H9 (cell line): Measurements from ENCODE around the gene TOMM40L. TPM values are rescaled to one million over a fixed set of nuclear protein-coding genes. Genes with fewer than 3 reads are reported as not detected.

Experiments
- DNase-seq: peaks from one replicate; pipeline ENCODE4 v3.0.0-alpha.2; 2017
- H2AFZ ChIP-seq: one replicate; pipeline ENCODE4 v1.6.1; 2013; ENCODE audit warnings: mild to moderate bottlenecking, low read length, control low read depth, moderate library complexity
- H2AK5ac ChIP-seq: 2 replicates; pipeline ENCODE4 v1.6.1; 2013; ENCODE audit warnings: low read length, control low read depth, mixed read lengths; ENCODE audit not compliant: insufficient read length
- H2BK120ac ChIP-seq: one replicate; pipeline ENCODE4 v1.6.1; 2013; ENCODE audit warnings: low read depth, mild to moderate bottlenecking, low read length, control low read depth, inconsistent platforms; ENCODE audit not compliant: poor library complexity, severe bottlenecking
- H2BK12ac ChIP-seq: 2 replicates; pipeline ENCODE4 v1.6.1; 2013; ENCODE audit warnings: low read length, control low read depth, mixed read lengths, low read depth; ENCODE audit not compliant: insufficient read length
- H2BK15ac ChIP-seq: 2 replicates; pipeline ENCODE4 v1.6.1; 2013; ENCODE audit warnings: low read depth, low read length, control low read depth
- H2BK20ac ChIP-seq: one replicate; pipeline ENCODE4 v1.6.1; 2013; ENCODE audit warnings: low read depth, mild to moderate bottlenecking, low read length, control low read depth, inconsistent platforms; ENCODE audit not compliant: poor library complexity, severe bottlenecking
- H2BK5ac ChIP-seq: 2 replicates; pipeline ENCODE4 v1.6.1; 2013; ENCODE audit warnings: low read length, control low read depth, mixed read lengths; ENCODE audit not compliant: insufficient read length
- H3K14ac ChIP-seq: 2 replicates; pipeline ENCODE4 v1.6.1; 2013; ENCODE audit warnings: low read length, control low read depth; ENCODE audit not compliant: insufficient read depth
- H3K18ac ChIP-seq: 2 replicates; pipeline ENCODE4 v1.6.1; 2013; ENCODE audit warnings: low read depth, mild to moderate bottlenecking, mixed read lengths, low read length, control low read depth; ENCODE audit not compliant: insufficient read length
- H3K23ac ChIP-seq: 2 replicates; pipeline ENCODE4 v1.6.1; 2013; ENCODE audit warnings: low read length, control low read depth, mixed read lengths, low read depth; ENCODE audit not compliant: insufficient read length
- H3K23me2 ChIP-seq: 2 replicates; pipeline ENCODE4 v1.6.1; 2013; ENCODE audit warnings: low read depth, mild to moderate bottlenecking, mixed read lengths, low read length, control low read depth; ENCODE audit not compliant: insufficient read length, poor library complexity, severe bottlenecking
- H3K27ac ChIP-seq: 2 replicates; pipeline ENCODE4 v1.5.1; 2013; ENCODE audit warnings: low read length, control low read depth, mixed read lengths, low read depth; ENCODE audit not compliant: insufficient read length
- H3K27me3 ChIP-seq: 2 replicates; pipeline ENCODE4 v1.6.1; 2013; ENCODE audit warnings: low read length, control low read depth, inconsistent platforms; ENCODE audit not compliant: insufficient read depth
- H3K4ac ChIP-seq: 2 replicates; pipeline ENCODE4 v1.6.1; 2013; ENCODE audit warnings: low read depth, mild to moderate bottlenecking, control low read depth, inconsistent platforms, low read length, moderate library complexity
- H3K4me1 ChIP-seq: 2 replicates; pipeline ENCODE4 v1.6.1; 2013; ENCODE audit warnings: low read length, control low read depth, inconsistent platforms; ENCODE audit not compliant: insufficient read depth
- H3K4me2 ChIP-seq: 2 replicates; pipeline ENCODE4 v1.6.1; 2013; ENCODE audit warnings: low read length, control low read depth, mixed read lengths; ENCODE audit not compliant: insufficient read length, insufficient read depth
- H3K56ac ChIP-seq: 2 replicates; pipeline ENCODE4 v1.6.1; 2013; ENCODE audit warnings: low read depth, mild to moderate bottlenecking, mixed read lengths, low read length, control low read depth; ENCODE audit not compliant: insufficient read length
- H3K79me1 ChIP-seq: 2 replicates; pipeline ENCODE4 v1.6.1; 2013; ENCODE audit warnings: low read depth, mild to moderate bottlenecking, moderate library complexity, low read length, control low read depth, inconsistent platforms; ENCODE audit not compliant: insufficient read depth, poor library complexity, severe bottlenecking
- H3K79me2 ChIP-seq: 2 replicates; pipeline ENCODE4 v1.6.1; 2013; ENCODE audit warnings: low read length, control low read depth, inconsistent platforms; ENCODE audit not compliant: insufficient read depth
- H3K9ac ChIP-seq: 2 replicates; pipeline ENCODE4 v1.6.1; 2013; ENCODE audit warnings: low read length, control low read depth, mixed read lengths; ENCODE audit not compliant: insufficient read length; ENCODE audit errors: extremely low read depth
- H3K9me3 ChIP-seq: one replicate; pipeline ENCODE4 v1.6.1; 2013; ENCODE audit warnings: low read depth, low read length, inconsistent platforms; ENCODE audit not compliant: control insufficient read depth
- H3T11ph ChIP-seq: one replicate; pipeline ENCODE4 v1.6.1; 2013; ENCODE audit warnings: mild to moderate bottlenecking, low read length, control low read depth, inconsistent platforms
- H4K20me1 ChIP-seq: one replicate; pipeline ENCODE4 v1.6.1; 2013; ENCODE audit not compliant: control insufficient read depth, insufficient read length, insufficient read depth
- H4K5ac ChIP-seq: 2 replicates; pipeline ENCODE4 v1.6.1; 2013; ENCODE audit warnings: low read depth, mild to moderate bottlenecking, mixed read lengths, low read length, control low read depth; ENCODE audit not compliant: insufficient read length
- H4K8ac ChIP-seq: replicated peaks from 2 replicates; pipeline ENCODE4 v1.6.1; 2013; ENCODE audit warnings: low read length, control low read depth, mixed read lengths, low read depth; ENCODE audit not compliant: insufficient read length
- H4K91ac ChIP-seq: 2 replicates; pipeline ENCODE4 v1.6.1; 2013; ENCODE audit warnings: low read depth, mild to moderate bottlenecking, moderate library complexity, mixed read lengths, low read length, control low read depth; ENCODE audit not compliant: insufficient read length
- H3K27ac Mint-ChIP-seq, 3 experiments: 2 replicates in 2 of 3; 3 replicates in 1 of 3; pipeline ENCODE4 v1.8.0; 2020 to 2021; ENCODE audit warnings: mixed read lengths in 3 of 3, mild to moderate bottlenecking in 1 of 3, moderate library complexity in 1 of 3
- H3K27me3 Mint-ChIP-seq: 2 replicates; pipeline ENCODE4 v1.8.0; 2021; ENCODE audit warnings: low read depth, mild to moderate bottlenecking, moderate library complexity, mixed read lengths
- H3K36me3 Mint-ChIP-seq, 3 experiments: 2 replicates in 2 of 3; 3 replicates in 1 of 3; pipeline ENCODE4 v1.8.0; 2020 to 2021; ENCODE audit warnings: low read depth in 3 of 3, mixed read lengths in 3 of 3; ENCODE audit not compliant: insufficient read depth in 1 of 3
- H3K4me1 Mint-ChIP-seq, 2 experiments: 2 replicates each; pipeline ENCODE4 v1.8.0; 2020; ENCODE audit warnings: mixed read lengths in 2 of 2
- H3K4me3 Mint-ChIP-seq, 2 experiments: 2 replicates in 1 of 2; 3 replicates in 1 of 2; pipeline ENCODE4 v1.8.0; 2020 to 2021; ENCODE audit warnings: mild to moderate bottlenecking in 2 of 2, mixed read lengths in 2 of 2, moderate library complexity in 1 of 2
- H3K9me3 Mint-ChIP-seq, 2 experiments: 2 replicates in 1 of 2; 3 replicates in 1 of 2; pipeline ENCODE4 v1.8.0; 2020; ENCODE audit warnings: mild to moderate bottlenecking in 2 of 2, mixed read lengths in 2 of 2, moderate library complexity in 1 of 2
- WGBS: extraction: QIAGEN DNeasy Blood & Tissue Kit; methylation state at CpG from one replicate; pipeline ENCODE4 v1.1.7; 2013; ENCODE audit warnings: missing lambda C conversion rate, low lambda C conversion rate, mixed read lengths; ENCODE audit not compliant: insufficient read length; ENCODE audit errors: extremely low coverage; 5-methylcytosine and 5-hydroxymethylcytosine counted together
- total RNA-seq: library from RNA; stranded (reverse); gene quantifications from 2 replicates; pipeline ENCODE4 v1.2.1, GENCODE V29; 2021
- TF ChIP-seq, protein P1 (sequence below): fragments of 200-600 bp; sonication (generic); conservative IDR thresholded peaks from 3 replicates; pipeline ENCODE4 v1.8.0; 2021; ENCODE audit warnings: antibody characterized with exemption, mild to moderate bottlenecking

Gene TOMM40L
- total RNA-seq, 1 experiment from 2014 or later, result 13.5 TPM

DNA sequence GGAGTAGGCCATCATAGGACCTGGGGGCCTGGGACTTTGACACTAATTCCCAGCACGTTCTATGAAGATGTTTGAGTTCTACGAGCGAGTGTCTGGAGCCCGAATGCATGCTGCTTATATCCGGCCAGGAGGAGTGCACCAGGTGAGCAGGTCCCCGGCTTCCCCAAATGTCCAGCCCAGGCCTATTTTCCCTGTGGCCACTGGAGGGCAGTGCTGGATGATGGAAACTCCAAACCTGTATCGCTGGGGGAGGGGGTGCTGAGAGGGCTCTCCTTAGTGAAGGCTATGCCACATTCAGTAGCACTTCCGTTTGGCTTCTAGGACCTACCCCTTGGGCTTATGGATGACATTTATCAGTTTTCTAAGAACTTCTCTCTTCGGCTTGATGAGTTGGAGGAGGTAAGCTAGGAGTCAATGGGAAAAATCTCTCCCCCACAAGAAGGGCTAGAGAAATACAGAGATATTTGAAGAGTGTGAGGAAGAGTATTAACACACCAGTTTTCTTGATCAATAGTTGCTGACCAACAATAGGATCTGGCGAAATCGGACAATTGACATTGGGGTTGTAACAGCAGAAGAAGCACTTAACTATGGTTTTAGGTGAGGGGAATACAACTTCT is 16.0 kb upstream of the TOMM40L start:
- H3K36me3 Mint-ChIP-seq, result peaks cover 35 to 80% (median 76%) of the 10 kb centered on the region in 3 experiments
- H3K4me1 ChIP-seq, result peaks cover 2% of the 10 kb centered on the region; the same call in 1 of the 2 replicates
- H3K9me3 Mint-ChIP-seq, result no peaks in the 10 kb centered on the region
- no peaks in the 10 kb centered on the region for H3K79me2 ChIP-seq
- H3K14ac ChIP-seq, result no peak overlapping the region
- TF ChIP-seq, protein P1, sequence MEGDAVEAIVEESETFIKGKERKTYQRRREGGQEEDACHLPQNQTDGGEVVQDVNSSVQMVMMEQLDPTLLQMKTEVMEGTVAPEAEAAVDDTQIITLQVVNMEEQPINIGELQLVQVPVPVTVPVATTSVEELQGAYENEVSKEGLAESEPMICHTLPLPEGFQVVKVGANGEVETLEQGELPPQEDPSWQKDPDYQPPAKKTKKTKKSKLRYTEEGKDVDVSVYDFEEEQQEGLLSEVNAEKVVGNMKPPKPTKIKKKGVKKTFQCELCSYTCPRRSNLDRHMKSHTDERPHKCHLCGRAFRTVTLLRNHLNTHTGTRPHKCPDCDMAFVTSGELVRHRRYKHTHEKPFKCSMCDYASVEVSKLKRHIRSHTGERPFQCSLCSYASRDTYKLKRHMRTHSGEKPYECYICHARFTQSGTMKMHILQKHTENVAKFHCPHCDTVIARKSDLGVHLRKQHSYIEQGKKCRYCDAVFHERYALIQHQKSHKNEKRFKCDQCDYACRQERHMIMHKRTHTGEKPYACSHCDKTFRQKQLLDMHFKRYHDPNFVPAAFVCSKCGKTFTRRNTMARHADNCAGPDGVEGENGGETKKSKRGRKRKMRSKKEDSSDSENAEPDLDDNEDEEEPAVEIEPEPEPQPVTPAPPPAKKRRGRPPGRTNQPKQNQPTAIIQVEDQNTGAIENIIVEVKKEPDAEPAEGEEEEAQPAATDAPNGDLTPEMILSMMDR, result peak; percentile 94
- H3K23ac ChIP-seq, result no peak overlapping the region
- no peak overlapping the region for H2BK15ac ChIP-seq
- peak overlapping the region; percentile 32 to 87 (median 46); a peak in 5 of 7 replicates for H3K27ac Mint-ChIP-seq
- no peak overlapping the region for H4K91ac ChIP-seq
- H2BK20ac ChIP-seq, result no peak overlapping the region
- no peak overlapping the region for H2BK120ac ChIP-seq
- no peaks in the 10 kb centered on the region for H3K27me3 ChIP-seq
- no peak overlapping the region for H4K8ac ChIP-seq
- H3K9me3 ChIP-seq, result no peaks in the 10 kb centered on the region
- H2BK5ac ChIP-seq, result no peak overlapping the region
- H3K9ac ChIP-seq, result no peak overlapping the region
- no peaks in the 10 kb centered on the region for H4K20me1 ChIP-seq
- H3K4ac ChIP-seq, result no peak overlapping the region
- H3K56ac ChIP-seq, result no peak overlapping the region
- no peak overlapping the region for H2AFZ ChIP-seq
- no peaks in the 10 kb centered on the region for H3K27me3 Mint-ChIP-seq
- H3T11ph ChIP-seq, result no peak overlapping the region
- no peak overlapping the region for H2AK5ac ChIP-seq
- H3K27ac ChIP-seq, result no peak overlapping the region
- H3K4me1 Mint-ChIP-seq, result peaks cover 4 to 12% of the 10 kb centered on the region in 2 experiments
- H4K5ac ChIP-seq, result no peak overlapping the region
- whole genome bisulfite sequencing, result no CpG with 5 or more reads among the region's 11 CpGs
- H3K23me2 ChIP-seq, result no peaks in the 10 kb centered on the region
- H2BK12ac ChIP-seq, result no peak overlapping the region
- H3K4me2 ChIP-seq, result no peak overlapping the region
- H3K79me1 ChIP-seq, result no peaks in the 10 kb centered on the region
- H3K18ac ChIP-seq, result no peak overlapping the region
- DNase-seq, result peak; percentile 91
- H3K4me3 Mint-ChIP-seq, result no peak overlapping the region
